ENCODE data around the gene ATP6AP1. TPM values are rescaled to one million over a fixed set of nuclear protein-coding genes. Genes with fewer than 3 reads are reported as not detected.
A peak's percentile ranks its signal among the peaks of the same experiment; 100 is the strongest.

ATP6AP1 gene
- total and polyA plus RNA-seq, 9 of the 15 experiments (the other 6 are each of a cell fraction or from before 2014, with no cell fraction given), result 8.3 to 90.5 (median 52.9) TPM

GRCh38 chrX:154428176-154429171, at the start of gene ATP6AP1 (continued):
- TF ChIP-seq HMG20A (CRISPR knock-in tag; conservative IDR thresholded peaks at IDR 0.05) (no peak), THAP12 (CRISPR knock-in tag; IDR thresholded peaks at IDR 0.05) (0 out of 2 replicates have a peak, but pooled peaks have one; percentile 58), MAFK (IDR thresholded peaks at IDR 0.05; ENCODE audit: low read length) (no peak), ZBTB12 (CRISPR knock-in tag; IDR thresholded peaks at IDR 0.05) (no peak), GTF2E2 (tag; IDR thresholded peaks at IDR 0.05) (no peak), SIN3B (IDR thresholded peaks at IDR 0.05; ENCODE audit: low read depth) (peak; percentile 63; the same call in 1 of the 2 replicates), ZNF644 (tag; IDR thresholded peaks at IDR 0.05; ENCODE audit: low read depth) (no peak), FUS (optimal IDR thresholded peaks at IDR 0.05; ENCODE audit: low read depth, low read length) (no peak), ZNF717 (CRISPR knock-in tag; IDR thresholded peaks at IDR 0.05) (no peak), ZNF274 (IDR thresholded peaks at IDR 0.05; ENCODE audit: borderline replicate concordance, low read depth, low read length) (no peak), CBX2 (IDR thresholded peaks at IDR 0.05; ENCODE audit: insufficient read depth, low read length, poor library complexity, severe bottlenecking) (no peak), ZNF655 (CRISPR knock-in tag; IDR thresholded peaks at IDR 0.05) (no peak), ATF4 (CRISPR knock-in tag; IDR thresholded peaks at IDR 0.05) (no peak), DIDO1 (tag; IDR thresholded peaks at IDR 0.05; ENCODE audit: low read depth) (no peak), ZNF511 (CRISPR knock-in tag; IDR thresholded peaks at IDR 0.05) (no peak; the same call in 1 of the 2 replicates), BRD4 (IDR thresholded peaks at IDR 0.05) (no peak), SP2 (IDR thresholded peaks at IDR 0.05; ENCODE audit: extremely low read depth, low read depth, low read length, poor library complexity, severe bottlenecking) (peak; percentile 79), ZBED1 (IDR thresholded peaks at IDR 0.05) (no peak), SMAD4 (CRISPR knock-in tag; conservative IDR thresholded peaks at IDR 0.05) (no peak), TFAP4 (CRISPR knock-in tag; IDR thresholded peaks at IDR 0.05; ENCODE audit: borderline replicate concordance) (peak; percentile 93)

Measured in K562 (cell line).